Adrenal gland (tissue), 12 donors: Measurements from ENCODE around the gene DACT3. TPM values are rescaled to one million over a fixed set of nuclear protein-coding genes. Genes with fewer than 3 reads are reported as not detected.

Experiments used
- DNase-seq, 7 donors: peaks; one replicate each; pipeline ENCODE4 v3.0.0-alpha.2; 2019 to 2020
- H3K27ac ChIP-seq, 5 donors: fragments of 200-600 bp; sonication (generic) in 4 of 5; 1 replicate in 3 of 5; 2 replicates in 2 of 5; pipeline versions ENCODE4 v1.5.1 to v1.8.0; 2016 to 2020; ENCODE audit warnings: mild to moderate bottlenecking in 1 of 5
- H3K27me3 ChIP-seq: fragments of 200-600 bp; 2 replicates; pipeline ENCODE4 v1.8.0; 2021
- H3K36me3 ChIP-seq, 2 donors: fragments of 200-600 bp; replicated peaks in 1 of 2; 1 replicate in 1 of 2; 2 replicates in 1 of 2; pipeline versions ENCODE4 v1.5.1 to v1.8.0; 2018 to 2022
- H3K4me1 ChIP-seq, 2 donors: fragments of 200-600 bp; replicated peaks in 1 of 2; 1 replicate in 1 of 2; 2 replicates in 1 of 2; pipeline versions ENCODE4 v1.5.1 to v1.8.0; 2018 to 2021
- H3K4me3 ChIP-seq, 4 donors: fragments of 200-600 bp; sonication (generic) in 3 of 4; one replicate each; pipeline ENCODE4 v1.5.1; 2016 to 2018
- H3K9me3 ChIP-seq, 3 donors: fragments of 200-600 bp; sonication (generic) in 1 of 3; replicated peaks in 1 of 3; 1 replicate in 2 of 3; 2 replicates in 1 of 3; pipeline versions ENCODE4 v1.5.1 to v1.8.0; 2016 to 2021
- POLR2A ChIP-seq, 2 donors: fragments of 450-650 bp; IDR thresholded peaks; one replicate each; pipeline ENCODE4 v1.6.1; 2017; ENCODE audit warnings: antibody characterized with exemption in 2 of 2, mild to moderate bottlenecking in 2 of 2, moderate library complexity in 1 of 2
- WGBS, 4 donors: extraction: QIAGEN DNeasy Blood & Tissue Kit in 2 of 4; methylation state at CpG; one replicate each; pipeline versions ENCODE4 v1.1.5 to v1.1.7; 2013 to 2017; 5-methylcytosine and 5-hydroxymethylcytosine counted together
- intact Hi-C, 2 donors: fragments of 100-400 bp; cut with DNase I; formaldehyde crosslinking; loops; one replicate each; pipeline versions ENCODE4 v1.14.1 to v1.15.0; 2022 to 2023
- polyA plus RNA-seq, 3 donors: library from polyadenylated mRNA; stranded (reverse); fragments of 200-250 nt in 2 of 3; fragments of 350-450 nt in 1 of 3; fragmentation: Illumina TruSeq in 1 of 3; extraction: RNeasy Lipid Tissue Mini Kit (QIAGEN cat#74804) in 1 of 3; gene quantifications; one replicate each; pipeline ENCODE4 v1.2.3, GENCODE V29; 2013 to 2014
- total RNA-seq, 9 donors: library from RNA; depleted of rRNA in 4 of 9; stranded (reverse); fragments of >200 nt in 4 of 9; fragments of 120-200 nt in 1 of 9; fragmentation: NEBNext Ultra II Directional in 1 of 9; extraction: Animal tissue kit (Norgen Biotek cat#: 25700) in 1 of 9; gene quantifications; one replicate each; pipeline versions ENCODE4 v1.1.0 to v1.2.4, GENCODE V29; 2013 to 2023
- TF ChIP-seq, protein P1 (sequence below), 6 experiments: fragments of 450-650 bp in 4 of 6; fragments of 200-600 bp in 2 of 6; sonication (generic) in 1 of 6; IDR thresholded peaks; 1 replicate in 5 of 6; 2 replicates in 1 of 6; pipeline versions ENCODE4 v1.5.1 to v1.8.0; 2016 to 2021; ENCODE audit warnings: antibody characterized with exemption in 6 of 6, mild to moderate bottlenecking in 2 of 6, moderate library complexity in 1 of 6
- donor health status: healthy with polysubstance abuse.
- donor health status: Bipolar disorder and iron deficiency.
- donor health status: DM: yes; HTN: yes; CAD: no.
- donor health status: DM: no; HTN: no; CAD: no.
- donor health status: DM: no; HTN: no; CAD: no.
- donor health status: DM: yes; HTN: yes; CAD: no.

The DACT3 gene
- total and polyA plus RNA-seq, 12 donors: 1.7 to 9.8 (median 3.7) TPM

DNA sequence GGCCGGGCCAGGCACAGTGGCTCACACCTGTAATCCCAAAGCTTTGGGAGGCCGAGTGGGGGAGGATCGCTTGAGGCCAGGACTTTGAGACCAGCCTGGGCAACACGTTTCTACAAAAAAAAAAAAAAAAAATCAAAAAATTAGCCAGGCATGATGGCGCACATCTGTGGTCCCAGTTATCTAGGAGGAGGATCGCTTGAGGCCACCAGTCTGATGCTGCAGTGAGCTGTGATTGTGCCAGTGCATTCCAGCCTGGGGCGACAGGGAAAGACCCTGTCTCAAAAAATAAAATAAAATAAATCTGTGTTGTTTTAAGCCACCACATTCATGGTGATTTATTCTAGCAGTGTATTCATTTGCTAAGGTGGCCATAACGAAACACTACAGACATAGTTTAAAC lies 4.1 kb upstream of the DACT3 start:
- intact Hi-C loops: loop anchor here in 1 of 2 donors (10.0 kb wide), 1 partner anchor 130 kb away; no protein-coding TSS in a partner anchor
- peaks cover 9 to 19% of the 10 kb centered on the region in 2 donors for H3K4me1 ChIP-seq
- H3K27ac ChIP-seq: no peak overlapping the region
- DNase-seq: no peak
- TF ChIP-seq POLR2A (IDR thresholded peaks at IDR 0.05): no peak
- TF ChIP-seq, protein P1, sequence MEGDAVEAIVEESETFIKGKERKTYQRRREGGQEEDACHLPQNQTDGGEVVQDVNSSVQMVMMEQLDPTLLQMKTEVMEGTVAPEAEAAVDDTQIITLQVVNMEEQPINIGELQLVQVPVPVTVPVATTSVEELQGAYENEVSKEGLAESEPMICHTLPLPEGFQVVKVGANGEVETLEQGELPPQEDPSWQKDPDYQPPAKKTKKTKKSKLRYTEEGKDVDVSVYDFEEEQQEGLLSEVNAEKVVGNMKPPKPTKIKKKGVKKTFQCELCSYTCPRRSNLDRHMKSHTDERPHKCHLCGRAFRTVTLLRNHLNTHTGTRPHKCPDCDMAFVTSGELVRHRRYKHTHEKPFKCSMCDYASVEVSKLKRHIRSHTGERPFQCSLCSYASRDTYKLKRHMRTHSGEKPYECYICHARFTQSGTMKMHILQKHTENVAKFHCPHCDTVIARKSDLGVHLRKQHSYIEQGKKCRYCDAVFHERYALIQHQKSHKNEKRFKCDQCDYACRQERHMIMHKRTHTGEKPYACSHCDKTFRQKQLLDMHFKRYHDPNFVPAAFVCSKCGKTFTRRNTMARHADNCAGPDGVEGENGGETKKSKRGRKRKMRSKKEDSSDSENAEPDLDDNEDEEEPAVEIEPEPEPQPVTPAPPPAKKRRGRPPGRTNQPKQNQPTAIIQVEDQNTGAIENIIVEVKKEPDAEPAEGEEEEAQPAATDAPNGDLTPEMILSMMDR (IDR thresholded peaks at IDR 0.05): no peak
- 84 to 90% (median 89%) methylated on average over 8 of the region's 8 CpGs for WGBS, 4 donors
- H3K27me3 ChIP-seq: no peaks in the 10 kb centered on the region
- no peaks in the 10 kb centered on the region for H3K9me3 ChIP-seq
- H3K4me3 ChIP-seq: no peak overlapping the region
- H3K36me3 ChIP-seq: no peaks in the 10 kb centered on the region

DNA sequence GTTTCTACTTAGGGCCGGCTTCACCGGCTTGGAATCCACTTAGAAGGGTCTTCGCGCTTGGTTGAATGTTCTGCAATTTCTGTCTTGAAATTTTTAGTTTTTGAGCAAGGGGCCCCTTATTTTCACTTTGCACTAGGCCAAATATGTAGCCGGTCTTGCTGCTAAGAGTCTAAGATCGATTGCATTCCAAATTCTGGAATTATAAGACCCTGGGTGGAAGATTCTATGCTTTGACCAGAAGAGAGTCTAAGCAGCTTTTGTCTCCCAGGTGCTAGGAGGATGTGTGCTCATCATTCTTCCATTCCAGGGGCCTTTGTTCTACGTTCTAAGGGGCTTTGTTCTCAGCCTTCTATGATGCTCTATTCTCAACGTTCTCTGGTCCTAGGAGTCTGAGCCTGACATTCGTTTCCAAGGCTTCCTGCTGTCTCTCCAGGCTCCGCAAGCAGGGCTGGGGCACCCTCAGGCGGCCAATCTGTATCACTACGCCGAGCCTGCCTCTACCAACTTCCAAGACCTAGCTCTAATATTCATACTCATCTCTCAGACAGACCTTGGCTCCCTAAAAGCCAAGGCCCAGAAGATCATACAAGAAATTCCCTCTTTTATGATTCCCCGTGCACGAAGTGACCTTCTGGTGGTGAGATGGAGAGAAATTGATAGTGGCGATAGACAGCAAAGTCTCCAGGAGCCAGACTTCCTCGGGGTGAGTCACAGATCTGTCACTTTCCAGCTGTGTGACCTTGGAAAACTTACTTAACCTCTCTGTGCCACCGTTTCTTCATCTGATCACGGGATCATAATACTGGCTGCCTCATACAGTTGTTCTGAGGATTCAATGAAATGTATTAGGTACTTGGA lies 982 bp upstream of the DACT3 start:
- H3K9me3 ChIP-seq: no peaks in the 10 kb centered on the region
- H3K27ac ChIP-seq: peak overlapping the region in 4 of 5 donors; percentile 59 to 83 (median 76)
- no peaks in the 10 kb centered on the region for H3K27me3 ChIP-seq
- H3K36me3 ChIP-seq: no peaks in the 10 kb centered on the region
- 3 to 4% (median 4%) methylated on average over 19 of the region's 19 CpGs for WGBS, 4 donors
- H3K4me3 ChIP-seq: peak overlapping the region in 1 of 4 donors; percentile 42
- intact Hi-C loops: loop anchor here (5.0 to 10.0 kb wide), 2 partner anchors 50 to 127 kb away; no protein-coding TSS in a partner anchor
- peaks cover 12 to 26% of the 10 kb centered on the region in 2 donors for H3K4me1 ChIP-seq
- DNase-seq: peak; percentile 80 to 94 (median 89)
- TF ChIP-seq POLR2A (IDR thresholded peaks at IDR 0.05): no peak
- TF ChIP-seq, protein P1 (IDR thresholded peaks at IDR 0.05): peak; percentile 76 to 97 (median 92)

DNA sequence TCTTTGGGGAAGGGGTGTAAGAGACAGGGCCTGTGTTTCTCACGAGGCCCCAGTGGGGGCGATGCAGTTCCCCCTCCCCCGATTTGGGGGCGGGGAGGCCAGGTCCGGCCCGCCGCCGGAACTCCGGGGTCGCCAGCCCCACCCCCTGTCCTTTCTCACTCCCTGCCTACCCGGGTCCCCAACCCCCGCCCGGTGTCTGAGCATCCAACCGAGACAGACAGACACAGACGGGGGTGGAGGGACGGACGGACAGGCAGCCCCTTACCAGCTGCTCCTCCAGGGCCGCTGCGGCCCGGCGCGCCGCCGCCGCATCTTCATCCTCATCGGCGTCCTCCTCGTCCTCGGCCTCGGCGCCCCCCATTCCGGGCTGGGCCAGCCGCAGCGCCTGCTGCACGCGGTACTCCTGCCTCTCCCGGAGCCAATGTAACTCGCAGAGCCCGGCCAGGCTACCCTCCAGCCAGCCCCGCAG lies 397 bp downstream of the DACT3 start:
- 0 to 1% (median 1%) methylated on average over 5 to 40 of the region's 40 CpGs; no CpG with 5 or more reads in 1 of the 4 donors for whole genome bisulfite sequencing, 4 donors
- Histone ChIP-seq H3K9me3 (no peaks in the 10 kb centered on the region), H3K36me3 (no peaks in the 10 kb centered on the region), H3K4me1 (peaks cover 12 to 26% of the 10 kb centered on the region in 2 donors), H3K27me3 (no peaks in the 10 kb centered on the region), H3K4me3 (peak overlapping the region in 2 of 4 donors; percentile 33 to 61), H3K27ac (peak overlapping the region in 2 of 5 donors; percentile 59 to 68)
- TF ChIP-seq POLR2A (IDR thresholded peaks at IDR 0.05): peak in 1 of 2 donors; percentile 22
- TF ChIP-seq, protein P1 (IDR thresholded peaks at IDR 0.05): no peak
- intact Hi-C loops: loop anchor here (5.0 to 10.0 kb wide), 2 partner anchors 48 to 126 kb away; no protein-coding TSS in a partner anchor
- peak in 2 of 7 donors; percentile 32 to 59 for DNase-seq

DNA sequence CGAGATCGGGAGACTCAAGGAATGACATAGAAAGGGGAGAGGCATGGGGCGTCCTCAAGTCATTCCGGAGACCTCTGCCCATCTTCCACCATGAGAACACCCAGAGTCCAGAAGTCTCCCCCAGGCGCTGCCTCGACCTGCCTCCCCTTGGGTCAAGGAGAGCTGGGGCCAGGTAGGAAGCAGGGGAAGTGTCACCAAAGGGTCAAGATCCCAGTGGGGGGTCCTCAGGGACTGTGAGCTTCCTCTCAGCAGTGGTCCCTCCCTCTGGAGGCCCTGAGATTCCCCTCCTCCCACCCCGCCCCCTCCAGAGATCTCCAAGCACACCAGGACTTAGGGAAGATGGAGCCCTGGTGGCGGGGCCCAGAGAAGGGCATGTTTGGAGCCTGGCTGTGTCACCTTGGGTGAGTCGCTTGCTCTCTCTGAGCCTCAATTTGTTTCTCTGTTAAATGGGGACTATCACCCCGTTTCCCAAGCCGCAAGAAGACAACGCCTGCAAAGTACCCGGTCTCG lies 919 bp downstream of the DACT3 start:
- 4 to 12% (median 11%) methylated on average over 6 to 14 of the region's 14 CpGs for WGBS, 4 donors
- peak overlapping the region in 1 of 4 donors; percentile 61 for H3K4me3 ChIP-seq
- DNase-seq: peak in 3 of 7 donors; percentile 24 to 38 (median 25)

More for the DNA sequence above, 919 bp downstream of the DACT3 start:
- no peaks in the 10 kb centered on the region for H3K9me3 ChIP-seq
- H3K36me3 ChIP-seq: no peaks in the 10 kb centered on the region
- H3K4me1 ChIP-seq: peaks cover 12 to 26% of the 10 kb centered on the region in 2 donors
- intact Hi-C loops: loop anchor here (5.0 to 10.0 kb wide), 2 partner anchors 48 to 125 kb away; no protein-coding TSS in a partner anchor
- H3K27me3 ChIP-seq: no peaks in the 10 kb centered on the region
- H3K27ac ChIP-seq: peak overlapping the region in 2 of 5 donors; percentile 59 to 68
- no peak for TF ChIP-seq POLR2A (IDR thresholded peaks at IDR 0.05)
- TF ChIP-seq, protein P1 (IDR thresholded peaks at IDR 0.05): no peak
